GM23338 (cell line): Measurements from ENCODE around the gene LHFPL4. TPM values are rescaled to one million over a fixed set of nuclear protein-coding genes. Genes with fewer than 3 reads are reported as not detected.
A peak's percentile ranks its signal among the peaks of the same experiment; 100 is the strongest.
"Not testable (repeated sequence)": the region's sequence is repeated elsewhere in the genome, so short reads cannot be mapped to it uniquely, and the experiment has no call there.

ENCODE experiments used
- ATAC-seq: fragments of 200-7000 bp; cut with Tn5 transposase; 3 replicates; pipeline ENCODE4 v1.9.1; 2020
- DNase-seq: peaks from one replicate; pipeline ENCODE4 v3.0.0-alpha.2; 2015; ENCODE audit warnings: low spot score
- H2AFZ ChIP-seq: fragments of 200-600 bp; sonication (generic); 2 replicates; pipeline ENCODE4 v1.8.0; 2016; ENCODE audit warnings: antibody characterized with exemption, mild to moderate bottlenecking, moderate library complexity
- H3F3A ChIP-seq: fragments of 200-600 bp; sonication (generic); replicated peaks from 2 replicates; pipeline ENCODE4 v1.8.0; 2017; ENCODE audit warnings: antibody characterized with exemption, mixed run types, low read depth
- H3K27ac ChIP-seq: fragments of 200-600 bp; sonication (generic); 2 replicates; pipeline ENCODE4 v1.6.1; 2016; ENCODE audit warnings: low read depth
- H3K27me3 ChIP-seq: fragments of 200-600 bp; sonication (generic); 2 replicates; pipeline ENCODE4 v1.8.0; 2016; ENCODE audit warnings: mild to moderate bottlenecking, mixed run types, moderate library complexity; ENCODE audit not compliant: insufficient read depth
- H3K36me3 ChIP-seq: fragments of 200-600 bp; sonication (generic); 2 replicates; pipeline ENCODE4 v1.8.0; 2016; ENCODE audit warnings: mild to moderate bottlenecking; ENCODE audit not compliant: insufficient read depth
- H3K4me1 ChIP-seq: fragments of 200-600 bp; sonication (generic); 2 replicates; pipeline ENCODE4 v1.8.0; 2016; ENCODE audit warnings: mild to moderate bottlenecking, moderate library complexity; ENCODE audit not compliant: insufficient read depth
- H3K4me2 ChIP-seq: fragments of 200-600 bp; sonication (generic); 2 replicates; pipeline ENCODE4 v1.7.1; 2017; ENCODE audit warnings: mixed run types
- H3K4me3 ChIP-seq: fragments of 200-600 bp; sonication (generic); 2 replicates; pipeline ENCODE4 v1.6.1; 2016; ENCODE audit warnings: mixed run types
- H3K79me2 ChIP-seq: fragments of 200-600 bp; sonication (generic); replicated peaks from 2 replicates; pipeline ENCODE4 v1.8.0; 2017; ENCODE audit warnings: mild to moderate bottlenecking; ENCODE audit not compliant: insufficient read depth
- H3K9me2 ChIP-seq: fragments of 200-600 bp; sonication (generic); 2 replicates; pipeline ENCODE4 v1.8.0; 2017; ENCODE audit not compliant: insufficient read depth
- H4K20me1 ChIP-seq: fragments of 200-600 bp; sonication (generic); replicated peaks from 2 replicates; pipeline ENCODE4 v1.8.0; 2017; ENCODE audit warnings: mild to moderate bottlenecking; ENCODE audit not compliant: insufficient read depth
- H3K27ac Mint-ChIP-seq: 2 replicates; pipeline ENCODE4 v1.8.0; 2020; ENCODE audit warnings: inconsistent platforms, mild to moderate bottlenecking, moderate library complexity, mixed read lengths
- H3K27me3 Mint-ChIP-seq: 3 replicates; pipeline ENCODE4 v1.8.0; 2022; ENCODE audit warnings: low read depth, mild to moderate bottlenecking, moderate library complexity, mixed read lengths, inconsistent platforms; ENCODE audit not compliant: insufficient read depth, poor library complexity
- H3K36me3 Mint-ChIP-seq: 3 replicates; pipeline ENCODE4 v1.8.0; 2021; ENCODE audit warnings: low read depth, mild to moderate bottlenecking, inconsistent platforms, moderate library complexity, mixed read lengths
- H3K4me1 Mint-ChIP-seq: 3 replicates; pipeline ENCODE4 v1.8.0; 2020; ENCODE audit warnings: mild to moderate bottlenecking, inconsistent platforms, mixed read lengths
- H3K4me3 Mint-ChIP-seq: 3 replicates; pipeline ENCODE4 v1.8.0; 2021; ENCODE audit warnings: moderate library complexity, mild to moderate bottlenecking, inconsistent platforms, mixed read lengths
- H3K9me3 Mint-ChIP-seq: 3 replicates; pipeline ENCODE4 v1.8.0; 2020; ENCODE audit warnings: moderate library complexity, mild to moderate bottlenecking, inconsistent platforms, mixed read lengths
- CREB1 ChIP-seq: fragments of 250-450 bp; sonication (Bioruptor Pico); IDR thresholded peaks from 2 replicates; pipeline ENCODE4 v1.5.0; 2020; ENCODE audit warnings: low read depth, mild to moderate bottlenecking, moderate library complexity
- EZH2 ChIP-seq: fragments of 200-600 bp; sonication (generic); IDR thresholded peaks from one replicate; pipeline ENCODE4 v1.8.0; 2017; ENCODE audit warnings: antibody characterized with exemption, mild to moderate bottlenecking, low read depth; ENCODE audit not compliant: unreplicated experiment
- EZH2phosphoT487 ChIP-seq: fragments of 200-600 bp; sonication (generic); IDR thresholded peaks from one replicate; pipeline ENCODE4 v1.8.1; 2018; ENCODE audit warnings: antibody characterized with exemption; ENCODE audit not compliant: unreplicated experiment
- JUNB ChIP-seq: IDR thresholded peaks from one replicate; pipeline ENCODE4 v1.6.1; 2016; ENCODE audit warnings: antibody characterized with exemption; ENCODE audit not compliant: unreplicated experiment
- POLR2AphosphoS5 ChIP-seq: IDR thresholded peaks from 2 replicates; pipeline ENCODE4 v1.6.1; 2016; ENCODE audit warnings: antibody characterized with exemption, low read depth
- STAT1 ChIP-seq: IDR thresholded peaks from one replicate; pipeline ENCODE4 v1.6.1; 2016; ENCODE audit warnings: antibody characterized with exemption; ENCODE audit not compliant: unreplicated experiment
- ZNF114 ChIP-seq: fragments of 250-450 bp; sonication (Bioruptor Pico); IDR thresholded peaks from 2 replicates; pipeline ENCODE4 v1.5.0; 2020; ENCODE audit warnings: mild to moderate bottlenecking, moderate library complexity
- long read RNA-seq: library from polyadenylated mRNA; unstranded; transcript quantifications from one replicate; pipeline ENCODE4 v2.0.0, GENCODE V29; 2020; ENCODE audit not compliant: unreplicated experiment
- polyA plus RNA-seq: library from polyadenylated mRNA; unstranded; fragments of >200 nt; fragmentation: Nextera tagmentation; extraction: Ambion mirVana; gene quantifications from 2 replicates; pipeline ENCODE4 v1.2.1, GENCODE V29; 2016
- total RNA-seq: library from RNA; depleted of rRNA; stranded (reverse); fragments of >200 nt; shearing (Covaris generic); gene quantifications from 2 replicates; pipeline ENCODE4 v1.2.3, GENCODE V29; 2014; rRNA removed
- TF ChIP-seq, protein P1 (sequence below): IDR thresholded peaks from one replicate; pipeline ENCODE4 v1.6.1; 2018; ENCODE audit warnings: antibody characterized with exemption; ENCODE audit not compliant: unreplicated experiment

Gene LHFPL4
- total RNA-seq (11.1 and 11.5 TPM in 2 replicates), polyA plus RNA-seq (2.3 and 4.2 TPM in 2 replicates)
- long read RNA-seq, partial matches to known transcripts: 0 of 3 reads
- long read RNA-seq, other reads (novel, unspliced or antisense): 3 of 3 reads

DNA sequence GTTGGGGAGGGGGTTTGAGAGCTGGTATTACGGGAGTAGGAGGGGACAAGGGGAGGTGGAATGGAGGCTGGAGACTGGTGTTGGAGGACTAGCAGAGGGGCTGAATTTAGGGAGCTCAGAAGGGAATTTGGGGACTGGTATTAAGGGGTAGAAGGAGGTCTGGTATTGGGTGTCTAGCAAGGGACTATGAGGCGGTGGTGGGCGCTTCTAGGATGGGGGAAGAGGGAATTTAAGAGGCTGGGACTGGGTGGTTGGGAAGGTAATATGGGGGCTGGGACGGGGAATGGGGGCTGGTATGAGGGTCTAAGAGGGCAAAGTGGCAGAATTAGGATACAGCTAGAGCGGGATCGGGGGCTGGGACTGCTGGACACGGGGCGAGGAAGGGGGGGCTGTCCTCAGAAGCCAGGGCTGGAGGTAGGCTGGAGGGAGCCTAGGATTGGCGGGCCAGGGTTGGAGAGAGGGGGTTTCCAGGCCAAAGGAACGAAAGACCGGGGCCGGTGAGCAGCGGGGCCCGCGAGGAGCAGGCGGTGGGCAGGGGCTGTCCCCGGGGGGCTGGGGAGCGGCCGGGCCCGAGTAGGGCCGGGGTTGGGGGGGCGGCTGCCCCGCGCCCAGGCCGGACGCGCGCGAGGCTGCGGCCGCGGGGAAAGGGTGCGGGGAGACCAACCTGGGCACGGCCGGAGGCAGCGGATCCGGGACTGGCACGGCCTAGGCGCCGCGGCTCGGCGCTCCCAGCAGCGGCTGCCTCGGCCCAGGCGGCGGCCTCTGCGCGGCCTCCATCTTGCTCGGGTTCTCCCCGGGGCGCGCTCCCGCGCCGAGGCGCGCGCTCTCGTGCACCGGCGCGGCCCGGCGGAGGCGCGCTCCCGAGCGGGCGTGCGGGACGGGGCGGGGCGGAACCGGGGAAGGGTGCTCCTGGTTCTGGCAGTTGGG is at the start of gene LHFPL4:
LHFPL4 (minus strand) TSS at position 802 of the 927 bp plus-strand sequence. CDS start 1,143 bp downstream, outside the sequence.
- Mint-ChIP-seq H3K27me3 (peaks cover 9% of the 10 kb centered on the region), H3K4me3 (peak within 1 kb of the TSS; percentile 93), H3K27ac (no peak within 1 kb of the TSS), H3K9me3 (peaks cover 3% of the 10 kb centered on the region), H3K4me1 (peaks cover 31% of the 10 kb centered on the region), H3K36me3 (peaks cover 2% of the 10 kb centered on the region; the same call in 2 of the 3 replicates)
- no peaks in the 10 kb centered on the region for H3K9me2 ChIP-seq
- no peaks in the 10 kb centered on the region for H3K36me3 ChIP-seq
- 0 out of 2 replicates have a peak, but pooled peaks cover 4% of the 10 kb centered on the region for H3F3A ChIP-seq
- H3K4me3 ChIP-seq: peak within 1 kb of the TSS; percentile 76
- TF ChIP-seq EZH2: no peak
- TF ChIP-seq ZNF114: 0 out of 2 replicates have a peak, but pooled peaks have one; percentile 30
- peaks cover 6% of the 10 kb centered on the region for H4K20me1 ChIP-seq
- ATAC-seq (peak; percentile 23), DNase-seq (peak; percentile 65)
- H3K79me2 ChIP-seq: peaks cover 10% of the 10 kb centered on the region; the same call in 1 of the 2 replicates
- peak within 1 kb of the TSS; percentile 93 for H3K4me2 ChIP-seq
- H3K27ac ChIP-seq: no peak within 1 kb of the TSS
- peaks cover 29% of the 10 kb centered on the region for H3K4me1 ChIP-seq
- H3K27me3 ChIP-seq: peaks cover 10% of the 10 kb centered on the region; the same call in 1 of the 2 replicates
- peak within 1 kb of the TSS; percentile 98 for H2AFZ ChIP-seq

DNA sequence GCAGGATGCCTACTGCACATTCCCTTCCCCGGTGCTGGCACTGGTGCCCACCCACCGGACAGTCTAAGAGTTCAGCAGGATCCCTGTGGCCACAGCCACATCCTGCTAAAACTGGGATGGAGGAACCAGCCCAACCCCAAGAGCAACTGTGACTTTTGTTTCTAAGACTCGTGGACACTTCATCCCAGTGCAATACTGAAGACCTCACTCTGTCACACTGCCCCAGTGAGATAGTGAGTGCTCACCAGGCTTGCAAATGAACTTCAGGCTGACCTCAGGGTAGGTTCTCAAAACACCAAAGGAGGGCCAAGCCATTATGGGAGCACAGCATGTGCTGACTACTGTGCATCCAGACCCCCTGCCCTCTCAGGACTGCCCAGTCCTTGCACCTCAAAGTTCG is 49.0 kb upstream of the LHFPL4 start:
- Mint-ChIP-seq H3K9me3 (peaks cover 16% of the 10 kb centered on the region), H3K27ac (no peak overlapping the region), H3K27me3 (peaks cover 4% of the 10 kb centered on the region), H3K4me1 (no peaks in the 10 kb centered on the region), H3K36me3 (peaks cover 8% of the 10 kb centered on the region; the same call in 2 of the 3 replicates), H3K4me3 (no peak overlapping the region)
- Histone ChIP-seq H3F3A (0 out of 2 replicates have a peak, but pooled peaks cover 2% of the 10 kb centered on the region), H4K20me1 (no peaks in the 10 kb centered on the region), H3K4me2 (no peak overlapping the region), H2AFZ (no peak overlapping the region), H3K4me3 (no peak overlapping the region), H3K79me2 (no peaks in the 10 kb centered on the region), H3K4me1 (peaks cover 9% of the 10 kb centered on the region), H3K9me2 (0 out of 2 replicates have a peak, but pooled peaks cover 4% of the 10 kb centered on the region), H3K36me3 (no peaks in the 10 kb centered on the region), H3K27me3 (no peaks in the 10 kb centered on the region), H3K27ac (no peak overlapping the region)
- no peak for TF ChIP-seq CREB1
- TF ChIP-seq EZH2: no peak
- TF ChIP-seq JUNB: no peak
- no peak for TF ChIP-seq POLR2AphosphoS5
- TF ChIP-seq, protein P1, sequence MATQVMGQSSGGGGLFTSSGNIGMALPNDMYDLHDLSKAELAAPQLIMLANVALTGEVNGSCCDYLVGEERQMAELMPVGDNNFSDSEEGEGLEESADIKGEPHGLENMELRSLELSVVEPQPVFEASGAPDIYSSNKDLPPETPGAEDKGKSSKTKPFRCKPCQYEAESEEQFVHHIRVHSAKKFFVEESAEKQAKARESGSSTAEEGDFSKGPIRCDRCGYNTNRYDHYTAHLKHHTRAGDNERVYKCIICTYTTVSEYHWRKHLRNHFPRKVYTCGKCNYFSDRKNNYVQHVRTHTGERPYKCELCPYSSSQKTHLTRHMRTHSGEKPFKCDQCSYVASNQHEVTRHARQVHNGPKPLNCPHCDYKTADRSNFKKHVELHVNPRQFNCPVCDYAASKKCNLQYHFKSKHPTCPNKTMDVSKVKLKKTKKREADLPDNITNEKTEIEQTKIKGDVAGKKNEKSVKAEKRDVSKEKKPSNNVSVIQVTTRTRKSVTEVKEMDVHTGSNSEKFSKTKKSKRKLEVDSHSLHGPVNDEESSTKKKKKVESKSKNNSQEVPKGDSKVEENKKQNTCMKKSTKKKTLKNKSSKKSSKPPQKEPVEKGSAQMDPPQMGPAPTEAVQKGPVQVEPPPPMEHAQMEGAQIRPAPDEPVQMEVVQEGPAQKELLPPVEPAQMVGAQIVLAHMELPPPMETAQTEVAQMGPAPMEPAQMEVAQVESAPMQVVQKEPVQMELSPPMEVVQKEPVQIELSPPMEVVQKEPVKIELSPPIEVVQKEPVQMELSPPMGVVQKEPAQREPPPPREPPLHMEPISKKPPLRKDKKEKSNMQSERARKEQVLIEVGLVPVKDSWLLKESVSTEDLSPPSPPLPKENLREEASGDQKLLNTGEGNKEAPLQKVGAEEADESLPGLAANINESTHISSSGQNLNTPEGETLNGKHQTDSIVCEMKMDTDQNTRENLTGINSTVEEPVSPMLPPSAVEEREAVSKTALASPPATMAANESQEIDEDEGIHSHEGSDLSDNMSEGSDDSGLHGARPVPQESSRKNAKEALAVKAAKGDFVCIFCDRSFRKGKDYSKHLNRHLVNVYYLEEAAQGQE: no peak
- no peak for TF ChIP-seq EZH2phosphoT487
- TF ChIP-seq STAT1: no peak
- TF ChIP-seq ZNF114: no peak
- no peak for ATAC-seq
- DNase-seq: no peak

DNA sequence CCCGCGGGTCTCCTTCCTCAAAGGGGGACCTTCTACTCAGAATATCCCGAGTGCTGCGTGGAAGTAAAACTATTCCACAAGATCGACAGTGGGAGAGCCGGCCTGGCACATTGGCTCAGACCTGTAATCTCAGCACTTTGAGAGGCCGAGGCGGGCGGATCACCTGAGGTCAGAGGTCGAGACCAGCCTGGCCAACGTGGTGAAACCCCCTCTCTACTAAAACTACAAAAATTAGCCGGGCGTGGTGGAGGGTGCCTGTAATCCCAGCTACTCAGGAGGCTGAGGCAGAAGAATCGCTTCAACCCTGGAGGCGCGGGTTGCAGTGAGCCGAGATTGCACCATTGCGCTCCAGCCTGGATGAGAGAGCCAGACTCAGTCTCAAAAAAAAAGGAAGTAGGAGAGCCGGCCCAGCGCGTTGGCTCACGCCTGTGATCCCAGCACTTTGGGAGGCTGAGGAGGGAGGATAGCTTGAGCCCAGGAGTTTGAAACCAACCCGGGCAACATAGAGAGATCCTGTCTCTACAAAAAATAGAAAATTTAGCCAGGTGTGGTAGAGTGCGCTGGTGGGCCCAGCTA is 47.5 kb upstream of the LHFPL4 start:
- not testable (repeated sequence) for H4K20me1 ChIP-seq, H3K27me3 Mint-ChIP-seq, H3K4me1 Mint-ChIP-seq, H3K4me3 Mint-ChIP-seq, H3K36me3 ChIP-seq, DNase-seq, ATAC-seq, H3K27ac ChIP-seq, H3F3A ChIP-seq, H3K79me2 ChIP-seq, H3K27me3 ChIP-seq, H3K4me1 ChIP-seq, H3K9me2 ChIP-seq, H3K27ac Mint-ChIP-seq, H3K36me3 Mint-ChIP-seq
- H3K9me3 Mint-ChIP-seq: peaks cover 15% of the 10 kb centered on the region
- H2AFZ ChIP-seq: peak overlapping the region; percentile 96
- peak overlapping the region; percentile 38 for H3K4me3 ChIP-seq
- peak overlapping the region; percentile 75 for H3K4me2 ChIP-seq
